Stromal cell of bone marrow (primary cell): Measurements from ENCODE around the gene HTR3C.
A peak's percentile ranks its signal among the peaks of the same experiment; 100 is the strongest.

Experiments
- DNase-seq: peaks from one replicate; pipeline ENCODE4 v3.0.0-alpha.2; 2012; ENCODE audit warnings: low read depth

Gene HTR3C

GRCh38 chr3:184092199-184092598 lies 39.4 kb downstream of the HTR3C start:
- no peak for DNase-seq

GRCh38 chr3:184096811-184097383 lies 44.0 kb downstream of the HTR3C start, which contains the start of gene HTR3E:
TSS of gene HTR3E (plus strand) at chr3:184097064. CDS start at chr3:184097530, 466 bp downstream.
- peak; percentile 57 for DNase-seq

GRCh38 chr3:184097556-184097955 lies 44.7 kb downstream of the HTR3C start:
- no peak for DNase-seq

GRCh38 chr3:184099806-184100686 lies 47.2 kb downstream of the HTR3C start:
- no peak for DNase-seq
